K562 (cell line): ENCODE data around the gene LLPH.

Experiments
- HDAC1 ChIP-seq, 2 experiments: fragments of 450-650 bp; IDR thresholded peaks; 2 replicates each; pipeline ENCODE4 v1.6.1; 2016 to 2017; ENCODE audit warnings: inconsistent platforms in 1 of 2, mild to moderate bottlenecking in 1 of 2, moderate library complexity in 1 of 2
- NFATC3 ChIP-seq: fragments of 450-650 bp; IDR thresholded peaks from 2 replicates; pipeline ENCODE4 v1.6.1; 2017; ENCODE audit warnings: mild to moderate bottlenecking
- SRSF1 ChIP-seq: fragments of 200-400 bp; formaldehyde crosslinking; IDR thresholded peaks from 2 replicates; pipeline ENCODE4 v1.6.1; 2017; ENCODE audit warnings: mild to moderate bottlenecking, low read depth, low read length, moderate library complexity
- STAT5B ChIP-seq: fragments of 250-450 bp; sonication (Bioruptor Pico); IDR thresholded peaks from 2 replicates; pipeline ENCODE4 v1.8.0; 2021; ENCODE audit warnings: mild to moderate bottlenecking, inconsistent platforms
- TAF1 ChIP-seq: IDR thresholded peaks from 2 replicates; pipeline ENCODE4 v1.6.1; 2011; ENCODE audit warnings: mild to moderate bottlenecking, low read length, moderate library complexity; ENCODE audit not compliant: insufficient read depth, control insufficient read depth, severe bottlenecking; ENCODE audit errors: extremely low read depth
- ZNF589 ChIP-seq: fragments of 200-800 bp; sonication (Bioruptor generic); IDR thresholded peaks from 2 replicates; pipeline ENCODE4 v1.6.1; 2016; ENCODE audit warnings: low read depth, missing genetic modification characterization, missing compliant biosample characterization
- TF ChIP-seq, protein P1 (sequence below), 3 experiments: IDR thresholded peaks in 2 of 3; conservative IDR thresholded peaks in 1 of 3; 2 replicates each; pipeline ENCODE4 v1.5.1; 2011 to 2012; ENCODE audit warnings: low read length in 3 of 3, mild to moderate bottlenecking in 3 of 3, control low read depth in 2 of 3, improper control_type of control experiment in 1 of 3, inconsistent platforms in 1 of 3, low read depth in 1 of 3, mixed read lengths in 1 of 3, moderate library complexity in 1 of 3; ENCODE audit not compliant: insufficient read depth in 2 of 3

DNA sequence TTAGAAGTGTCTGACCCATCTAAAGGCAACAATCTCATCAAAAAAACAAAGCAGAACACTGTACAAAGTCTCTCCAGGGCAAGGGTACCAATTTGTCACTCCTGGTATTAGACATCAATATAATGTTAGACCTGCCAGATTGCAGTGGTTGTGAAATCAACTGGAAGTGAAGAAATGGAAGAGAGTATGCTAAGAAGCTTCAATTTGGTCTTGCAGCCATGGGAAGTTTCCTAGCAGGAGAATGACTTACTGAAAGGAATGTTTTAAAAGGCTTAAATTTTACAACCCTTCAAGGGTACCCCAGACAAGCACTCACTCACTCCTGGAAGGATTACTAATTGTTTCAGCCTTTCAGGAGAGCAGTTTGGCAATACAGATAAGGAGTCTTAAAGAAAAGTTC, 18.9 kb downstream of the LLPH start:
- TF ChIP-seq TAF1 = no peak
- TF ChIP-seq, protein P1, sequence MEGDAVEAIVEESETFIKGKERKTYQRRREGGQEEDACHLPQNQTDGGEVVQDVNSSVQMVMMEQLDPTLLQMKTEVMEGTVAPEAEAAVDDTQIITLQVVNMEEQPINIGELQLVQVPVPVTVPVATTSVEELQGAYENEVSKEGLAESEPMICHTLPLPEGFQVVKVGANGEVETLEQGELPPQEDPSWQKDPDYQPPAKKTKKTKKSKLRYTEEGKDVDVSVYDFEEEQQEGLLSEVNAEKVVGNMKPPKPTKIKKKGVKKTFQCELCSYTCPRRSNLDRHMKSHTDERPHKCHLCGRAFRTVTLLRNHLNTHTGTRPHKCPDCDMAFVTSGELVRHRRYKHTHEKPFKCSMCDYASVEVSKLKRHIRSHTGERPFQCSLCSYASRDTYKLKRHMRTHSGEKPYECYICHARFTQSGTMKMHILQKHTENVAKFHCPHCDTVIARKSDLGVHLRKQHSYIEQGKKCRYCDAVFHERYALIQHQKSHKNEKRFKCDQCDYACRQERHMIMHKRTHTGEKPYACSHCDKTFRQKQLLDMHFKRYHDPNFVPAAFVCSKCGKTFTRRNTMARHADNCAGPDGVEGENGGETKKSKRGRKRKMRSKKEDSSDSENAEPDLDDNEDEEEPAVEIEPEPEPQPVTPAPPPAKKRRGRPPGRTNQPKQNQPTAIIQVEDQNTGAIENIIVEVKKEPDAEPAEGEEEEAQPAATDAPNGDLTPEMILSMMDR (IDR thresholded peaks at IDR 0.05 in 2 of 3, conservative IDR thresholded peaks at IDR 0.05 in 1 of 3; ENCODE audit: insufficient read depth in 2 of 3, low read depth in 1 of 3, low read length in 3 of 3) = no peak
- no peak for TF ChIP-seq HDAC1 (IDR thresholded peaks at IDR 0.05)
- no peak for TF ChIP-seq STAT5B
- no peak for TF ChIP-seq SRSF1
- no peak for TF ChIP-seq NFATC3
- no peak for TF ChIP-seq ZNF589
